Endothelial cell (in vitro differentiated cells): ENCODE data around the gene TNIK. TPM values are rescaled to one million over a fixed set of nuclear protein-coding genes. Genes with fewer than 3 reads are reported as not detected.

Experiments used
- DNase-seq: peaks from one replicate; pipeline ENCODE4 v3.0.0; 2021; ENCODE audit warnings: low spot score
- H3K27ac Mint-ChIP-seq: one replicate; pipeline ENCODE4 v1.8.0; 2021; ENCODE audit warnings: mixed read lengths, inconsistent platforms; ENCODE audit not compliant: unreplicated experiment
- H3K27me3 Mint-ChIP-seq: one replicate; pipeline ENCODE4 v1.8.0; 2021; ENCODE audit warnings: mild to moderate bottlenecking, moderate library complexity, mixed read lengths, inconsistent platforms; ENCODE audit not compliant: unreplicated experiment
- H3K36me3 Mint-ChIP-seq: one replicate; pipeline ENCODE4 v1.8.0; 2021; ENCODE audit warnings: mild to moderate bottlenecking, low read depth, mixed read lengths, inconsistent platforms; ENCODE audit not compliant: unreplicated experiment
- H3K4me1 Mint-ChIP-seq: one replicate; pipeline ENCODE4 v1.8.0; 2021; ENCODE audit warnings: mild to moderate bottlenecking, mixed read lengths, inconsistent platforms; ENCODE audit not compliant: unreplicated experiment
- H3K4me3 Mint-ChIP-seq: one replicate; pipeline ENCODE4 v1.8.0; 2021; ENCODE audit warnings: mild to moderate bottlenecking, mixed read lengths, inconsistent platforms; ENCODE audit not compliant: unreplicated experiment
- H3K9me3 Mint-ChIP-seq: one replicate; pipeline ENCODE4 v1.8.0; 2021; ENCODE audit warnings: mixed read lengths, inconsistent platforms; ENCODE audit not compliant: unreplicated experiment
- total RNA-seq: library from RNA; stranded (reverse); fragmentation: NEBNext Ultra II Directional; extraction: Animal tissue kit (Norgen Biotek cat#: 25700); gene quantifications from one replicate; pipeline ENCODE4 v1.2.1, GENCODE V29; 2021; ENCODE audit not compliant: unreplicated experiment
- TF ChIP-seq, protein P1 (sequence below): fragments of 200-600 bp; sonication (generic); IDR thresholded peaks from one replicate; pipeline ENCODE4 v1.5.0; 2021; ENCODE audit warnings: antibody characterized with exemption; ENCODE audit not compliant: unreplicated experiment

Gene TNIK
- total RNA-seq, 1 donor from 2014 or later = 67.0 TPM

- H3K27ac Mint-ChIP-seq = no peak overlapping the region
- no peaks in the 10 kb centered on the region for H3K36me3 Mint-ChIP-seq
- H3K4me3 Mint-ChIP-seq = no peak overlapping the region
- H3K27me3 Mint-ChIP-seq = peaks cover 2% of the 10 kb centered on the region
- TF ChIP-seq, protein P1, sequence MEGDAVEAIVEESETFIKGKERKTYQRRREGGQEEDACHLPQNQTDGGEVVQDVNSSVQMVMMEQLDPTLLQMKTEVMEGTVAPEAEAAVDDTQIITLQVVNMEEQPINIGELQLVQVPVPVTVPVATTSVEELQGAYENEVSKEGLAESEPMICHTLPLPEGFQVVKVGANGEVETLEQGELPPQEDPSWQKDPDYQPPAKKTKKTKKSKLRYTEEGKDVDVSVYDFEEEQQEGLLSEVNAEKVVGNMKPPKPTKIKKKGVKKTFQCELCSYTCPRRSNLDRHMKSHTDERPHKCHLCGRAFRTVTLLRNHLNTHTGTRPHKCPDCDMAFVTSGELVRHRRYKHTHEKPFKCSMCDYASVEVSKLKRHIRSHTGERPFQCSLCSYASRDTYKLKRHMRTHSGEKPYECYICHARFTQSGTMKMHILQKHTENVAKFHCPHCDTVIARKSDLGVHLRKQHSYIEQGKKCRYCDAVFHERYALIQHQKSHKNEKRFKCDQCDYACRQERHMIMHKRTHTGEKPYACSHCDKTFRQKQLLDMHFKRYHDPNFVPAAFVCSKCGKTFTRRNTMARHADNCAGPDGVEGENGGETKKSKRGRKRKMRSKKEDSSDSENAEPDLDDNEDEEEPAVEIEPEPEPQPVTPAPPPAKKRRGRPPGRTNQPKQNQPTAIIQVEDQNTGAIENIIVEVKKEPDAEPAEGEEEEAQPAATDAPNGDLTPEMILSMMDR = no peak
- H3K9me3 Mint-ChIP-seq = no peaks in the 10 kb centered on the region
- no peak for DNase-seq
- peaks cover 49% of the 10 kb centered on the region for H3K4me1 Mint-ChIP-seq
Measured at GRCh38 chr3:171439996-171440395, 20.2 kb downstream of the TNIK start.

- Mint-ChIP-seq H3K27ac (peak overlapping the region; percentile 6), H3K27me3 (peaks cover 2% of the 10 kb centered on the region), H3K4me1 (peaks cover 36% of the 10 kb centered on the region), H3K36me3 (no peaks in the 10 kb centered on the region), H3K9me3 (no peaks in the 10 kb centered on the region), H3K4me3 (no peak overlapping the region)
- DNase-seq = no peak
- TF ChIP-seq, protein P1 = no peak
Measured at GRCh38 chr3:171437115-171437756, 23.0 kb downstream of the TNIK start.

GRCh38 chr3:171436380-171436779 lies 23.8 kb downstream of the TNIK start:
- H3K27ac Mint-ChIP-seq = no peak overlapping the region
- peaks cover 34% of the 10 kb centered on the region for H3K4me1 Mint-ChIP-seq
- peaks cover 2% of the 10 kb centered on the region for H3K27me3 Mint-ChIP-seq
- DNase-seq = no peak
- H3K9me3 Mint-ChIP-seq = no peaks in the 10 kb centered on the region
- no peaks in the 10 kb centered on the region for H3K36me3 Mint-ChIP-seq
- TF ChIP-seq, protein P1 = no peak
- H3K4me3 Mint-ChIP-seq = no peak overlapping the region

- Mint-ChIP-seq H3K9me3 (no peaks in the 10 kb centered on the region), H3K4me1 (peaks cover 33% of the 10 kb centered on the region), H3K27ac (no peak overlapping the region), H3K4me3 (no peak overlapping the region), H3K27me3 (peaks cover 2% of the 10 kb centered on the region), H3K36me3 (no peaks in the 10 kb centered on the region)
- TF ChIP-seq, protein P1 = no peak
- no peak for DNase-seq
Measured at GRCh38 chr3:171435757-171436156, 24.4 kb downstream of the TNIK start.

- TF ChIP-seq, protein P1 = no peak
- Mint-ChIP-seq H3K36me3 (no peaks in the 10 kb centered on the region), H3K4me1 (peaks cover 27% of the 10 kb centered on the region), H3K27me3 (peaks cover 2% of the 10 kb centered on the region), H3K4me3 (no peak overlapping the region), H3K27ac (no peak overlapping the region), H3K9me3 (no peaks in the 10 kb centered on the region)
- DNase-seq = no peak
Measured at GRCh38 chr3:171435143-171435542, 25.1 kb downstream of the TNIK start.
